Stimulated activated naive CD4-positive, alpha-beta T cell (primary cell): Measurements from ENCODE around the gene AGFG2.
A peak's percentile ranks its signal among the peaks of the same experiment; 100 is the strongest.

ENCODE experiments used
- DNase-seq, 6 experiments: peaks; one replicate each; lab custom pipeline; 2025; lab: John Stamatoyannopoulos, UW

AGFG2 gene

DNA sequence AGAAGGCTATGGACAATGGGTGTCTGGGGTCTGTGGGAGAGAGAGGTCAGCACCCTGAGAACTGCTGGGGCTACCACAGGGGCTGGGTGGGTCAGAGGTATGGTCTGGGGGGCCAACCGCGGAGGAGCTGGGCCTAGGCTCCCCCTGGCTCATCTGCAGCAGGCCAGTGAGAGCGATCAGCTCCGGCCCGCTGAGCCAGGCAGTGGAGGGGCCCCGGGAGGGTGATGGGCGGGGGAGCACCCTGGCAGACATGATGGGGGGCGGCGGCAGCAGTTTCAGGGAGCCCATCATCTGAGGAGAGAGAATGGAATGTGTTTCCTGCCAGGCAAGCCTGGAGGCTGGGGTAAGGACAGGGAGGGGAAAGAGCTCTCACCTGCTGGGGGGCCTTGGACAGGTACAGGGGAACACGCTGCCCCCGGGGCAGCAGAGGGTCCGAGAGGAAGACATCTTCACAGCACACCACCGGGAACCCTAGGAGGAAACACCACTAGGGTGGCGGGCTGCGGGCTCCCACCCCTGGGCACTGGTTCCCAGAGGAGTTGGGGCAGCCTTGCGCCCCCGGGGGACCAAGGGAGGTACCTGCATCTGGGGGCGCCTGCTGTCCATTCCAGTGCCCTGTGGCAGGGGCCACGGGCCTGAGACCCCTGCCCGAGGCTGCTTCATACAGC, 33.4 kb downstream of the AGFG2 start:
- DNase-seq, result no peak

DNA sequence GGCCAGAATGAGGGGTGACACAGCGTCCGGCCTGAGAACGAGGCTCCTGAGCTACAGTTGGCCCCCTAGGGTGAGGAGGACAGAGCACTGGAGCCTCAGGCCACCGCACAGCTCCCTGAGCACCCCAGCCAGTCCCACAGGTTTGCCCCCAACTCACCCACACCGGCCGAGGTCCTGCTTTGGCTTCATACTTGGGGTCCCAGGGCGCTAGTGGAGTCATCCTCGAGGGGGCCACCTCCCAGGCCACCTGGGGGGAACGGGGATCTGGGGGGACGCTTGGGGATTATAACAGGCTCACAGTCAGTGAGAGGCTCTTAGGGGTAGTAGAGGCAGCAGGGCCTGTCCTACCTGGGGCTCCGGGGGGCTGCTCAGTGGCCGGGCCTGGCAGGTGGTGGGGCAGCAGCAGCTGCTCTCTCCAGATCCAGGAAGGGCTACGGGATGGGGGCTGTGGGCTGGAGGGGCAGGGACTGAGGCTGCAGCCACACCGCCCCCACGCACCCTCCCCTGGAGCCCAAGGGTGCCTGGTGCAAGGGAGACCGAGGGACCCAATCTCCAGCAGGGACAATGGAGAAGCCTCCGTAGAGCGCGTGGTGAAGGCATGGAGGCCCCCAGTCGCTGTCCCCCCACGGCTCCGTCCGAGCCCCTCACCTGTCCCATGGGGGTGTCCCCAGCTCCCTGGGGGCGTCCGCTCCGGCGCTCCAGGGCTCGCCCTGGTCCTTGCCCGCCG, 34.1 kb downstream of the AGFG2 start:
- no peak for DNase-seq

DNA sequence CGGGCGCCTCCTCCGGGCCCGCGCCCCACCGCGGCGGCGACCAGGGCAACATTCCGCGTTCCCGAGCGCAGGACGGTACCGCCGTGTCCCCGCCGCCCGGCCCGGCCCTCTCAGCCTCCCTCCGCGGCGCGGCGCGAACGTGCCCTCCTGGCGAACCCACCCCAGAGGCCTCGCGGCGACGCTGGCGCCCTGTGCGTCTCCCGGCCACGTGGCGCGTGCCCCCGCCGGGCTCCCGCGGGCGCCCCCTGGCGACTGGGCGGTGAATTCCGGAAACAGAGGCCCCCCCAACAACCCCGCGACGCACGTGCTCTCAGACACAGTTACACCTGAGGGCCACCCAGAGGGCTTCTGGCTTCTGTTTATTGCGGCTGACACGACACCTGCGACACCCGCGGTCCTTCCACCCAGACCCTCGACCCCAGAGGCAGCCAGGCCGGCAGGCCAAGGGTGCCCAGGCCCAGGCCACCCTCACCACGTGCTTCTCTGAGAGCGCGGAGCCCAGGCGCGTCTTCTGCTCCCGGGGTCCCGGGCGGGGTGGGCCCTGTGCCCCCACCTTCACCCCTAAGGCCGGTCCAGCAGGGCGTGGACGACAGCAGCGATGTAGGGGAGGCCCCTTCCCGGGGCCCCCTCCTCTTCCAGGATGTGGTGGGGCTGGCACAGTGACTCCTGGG, 34.8 kb downstream of the AGFG2 start, which contains the start of gene SAP25:
Gene SAP25 (minus strand): TSS at position 210 of the 671 bp plus-strand sequence. CDS start 158 bp downstream, at position 52.
- no peak for DNase-seq

DNA sequence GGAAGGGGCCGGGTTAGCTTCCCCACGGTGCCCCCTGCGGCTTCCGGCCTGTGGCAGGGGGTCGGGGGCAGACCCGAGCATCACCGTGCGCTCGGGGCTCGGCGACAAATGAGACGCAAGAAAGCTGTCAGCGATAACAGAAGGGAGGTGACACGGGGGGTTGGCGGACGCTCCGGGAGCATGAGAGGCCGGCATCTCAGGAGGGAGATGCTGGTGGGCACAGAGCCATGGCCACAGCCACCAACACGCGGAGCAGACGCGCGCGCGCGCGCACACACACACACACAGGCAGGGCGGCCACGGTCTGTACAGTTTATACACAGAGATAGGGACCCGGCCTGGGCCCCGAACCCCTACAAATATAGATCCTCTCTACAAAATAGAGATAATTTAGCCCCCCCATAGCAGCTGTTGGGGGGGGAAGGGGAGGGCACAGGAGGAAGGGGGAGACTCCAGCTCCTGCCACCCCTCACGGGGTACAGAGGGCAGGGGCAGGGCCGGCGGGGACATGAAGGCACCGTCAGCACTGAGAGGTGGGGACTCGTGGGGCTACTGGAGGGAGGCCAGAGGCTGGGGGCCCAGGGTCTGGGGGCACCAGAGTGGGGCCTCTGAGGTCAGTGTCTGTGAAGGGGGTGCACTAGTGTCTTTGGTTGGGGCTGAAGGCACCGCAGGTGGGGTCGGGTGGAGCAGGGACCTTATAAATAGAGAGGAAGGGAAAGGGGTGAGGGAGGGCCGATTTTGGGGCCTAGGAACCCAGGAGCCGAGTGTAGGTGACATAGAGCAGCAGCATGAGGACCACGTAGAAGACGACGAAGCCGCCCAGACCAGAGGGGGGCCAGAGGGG, 35.6 kb downstream of the AGFG2 start:
- DNase-seq, result no peak

DNA sequence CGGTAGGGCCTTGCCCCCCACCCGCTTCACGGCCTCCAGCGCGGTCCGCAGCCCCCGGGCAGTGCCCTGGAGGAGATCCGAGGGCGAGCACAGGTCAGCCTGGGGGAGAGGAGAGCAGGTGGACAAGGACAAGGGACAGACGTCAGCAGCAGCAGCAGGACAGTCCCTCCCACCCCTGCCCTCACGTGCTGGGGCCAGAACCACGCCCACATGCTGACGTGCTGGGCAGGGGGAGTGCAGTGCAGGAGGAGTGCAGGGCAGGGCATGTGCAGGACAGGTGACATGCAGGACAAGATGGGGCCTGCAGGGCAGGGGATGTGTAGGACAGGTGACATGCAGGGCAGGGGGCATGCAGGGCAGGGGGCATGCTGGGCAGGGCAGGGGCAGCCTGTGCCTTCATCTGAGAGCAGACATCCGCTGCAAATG, 36.2 kb downstream of the AGFG2 start:
- no peak for DNase-seq

DNA sequence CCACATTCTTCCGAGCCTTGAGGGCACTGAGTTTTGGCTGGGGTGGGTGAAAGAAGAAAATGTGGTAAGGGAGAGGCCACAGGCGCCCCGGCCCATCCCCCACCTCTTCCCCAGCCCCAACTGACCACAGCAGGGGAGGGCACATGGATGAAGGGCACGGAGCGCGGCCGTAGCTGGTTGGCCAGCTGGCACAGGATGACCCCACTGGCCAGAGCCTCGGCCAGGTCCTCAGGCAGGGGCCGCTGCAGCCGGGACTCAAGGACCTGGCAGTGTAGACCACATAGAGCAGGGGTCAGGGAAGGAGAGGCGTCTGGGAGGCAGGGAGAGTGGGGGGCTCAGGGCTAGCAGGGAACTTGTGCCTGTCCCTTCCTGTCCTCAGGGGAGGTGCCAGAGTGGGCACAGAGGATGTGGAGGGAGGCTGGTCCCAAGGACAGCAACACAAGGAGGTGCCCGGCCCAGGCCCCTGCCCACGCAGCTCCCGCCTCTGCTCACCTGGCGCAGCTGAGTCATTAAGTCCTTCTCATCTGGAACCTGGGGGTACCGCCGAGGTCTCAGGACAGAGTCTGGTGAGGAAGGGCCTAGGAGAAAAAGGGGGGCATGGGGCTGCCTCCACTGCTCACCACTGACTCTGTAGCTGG, 36.9 kb downstream of the AGFG2 start:
- DNase-seq, result no peak

DNA sequence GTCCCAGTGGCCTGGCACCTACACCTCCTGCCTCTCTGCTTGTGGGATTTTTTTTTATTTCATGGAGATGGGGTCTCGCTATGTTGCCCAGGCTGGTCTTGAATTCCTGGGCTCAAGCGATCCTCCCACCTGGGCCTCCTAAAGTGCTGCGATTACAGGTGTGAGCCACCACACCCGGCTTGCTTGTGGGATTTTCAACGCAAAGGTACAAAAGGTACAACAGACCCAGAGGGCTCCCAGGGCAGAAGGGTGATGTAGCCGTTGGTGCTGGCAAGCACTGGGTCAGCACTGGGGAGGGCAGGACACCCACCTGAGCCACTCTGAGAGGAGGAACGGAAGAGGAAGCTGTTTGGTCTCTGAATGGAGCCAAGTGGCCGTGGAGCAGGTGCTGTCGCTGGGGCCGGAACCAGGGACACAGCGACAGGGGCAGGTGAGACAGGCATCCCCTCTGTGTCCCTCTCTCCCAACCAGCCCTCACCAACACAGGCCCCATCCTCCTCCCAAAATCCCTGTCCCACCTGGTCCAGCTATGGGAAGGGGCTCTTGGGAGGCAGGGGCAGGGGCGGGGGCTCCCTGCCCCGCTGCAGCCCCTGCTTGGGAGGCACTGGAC, 37.5 kb downstream of the AGFG2 start:
- DNase-seq, result no peak

DNA sequence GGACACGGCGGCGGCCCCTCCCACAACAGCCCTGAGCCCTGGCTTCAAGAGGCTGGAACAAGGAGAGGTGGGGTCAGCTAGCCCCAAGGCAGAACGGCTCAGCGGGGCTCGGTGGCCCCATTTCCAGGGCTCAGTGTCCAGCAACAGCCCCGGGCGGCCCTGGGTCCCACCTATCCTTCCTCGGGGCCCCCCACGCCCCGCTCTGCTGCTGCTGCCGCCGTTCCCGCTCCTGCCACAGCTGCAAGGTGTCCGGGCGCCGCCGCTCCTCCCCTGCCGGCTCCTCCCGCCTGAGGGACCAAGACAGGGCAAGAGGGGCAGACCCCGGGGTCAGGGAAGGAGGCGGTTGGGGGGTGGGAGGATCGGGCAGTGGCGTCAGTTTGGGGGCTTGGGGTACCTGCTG, 38.1 kb downstream of the AGFG2 start:
- no peak for DNase-seq

DNA sequence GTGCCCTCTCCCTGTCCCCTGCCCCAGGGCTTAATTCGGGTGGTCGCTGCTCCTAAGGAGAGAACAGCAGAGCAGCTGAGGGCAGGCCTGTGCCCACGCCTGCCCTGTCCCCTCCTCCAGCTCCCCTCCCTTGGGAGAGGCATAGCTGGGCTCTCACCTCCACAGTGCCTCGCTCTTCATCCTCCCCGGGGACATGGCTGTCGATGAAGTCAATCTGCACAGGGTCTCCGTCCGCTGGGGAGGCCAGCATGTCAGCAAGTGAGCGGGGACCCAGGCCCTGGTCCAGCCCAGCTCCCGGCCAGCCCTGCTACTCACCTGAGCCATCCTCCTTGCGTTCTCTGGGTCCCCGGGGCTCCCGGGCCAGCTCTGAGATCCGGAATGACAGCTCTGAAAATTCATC, 38.5 kb downstream of the AGFG2 start:
- no peak for DNase-seq

DNA sequence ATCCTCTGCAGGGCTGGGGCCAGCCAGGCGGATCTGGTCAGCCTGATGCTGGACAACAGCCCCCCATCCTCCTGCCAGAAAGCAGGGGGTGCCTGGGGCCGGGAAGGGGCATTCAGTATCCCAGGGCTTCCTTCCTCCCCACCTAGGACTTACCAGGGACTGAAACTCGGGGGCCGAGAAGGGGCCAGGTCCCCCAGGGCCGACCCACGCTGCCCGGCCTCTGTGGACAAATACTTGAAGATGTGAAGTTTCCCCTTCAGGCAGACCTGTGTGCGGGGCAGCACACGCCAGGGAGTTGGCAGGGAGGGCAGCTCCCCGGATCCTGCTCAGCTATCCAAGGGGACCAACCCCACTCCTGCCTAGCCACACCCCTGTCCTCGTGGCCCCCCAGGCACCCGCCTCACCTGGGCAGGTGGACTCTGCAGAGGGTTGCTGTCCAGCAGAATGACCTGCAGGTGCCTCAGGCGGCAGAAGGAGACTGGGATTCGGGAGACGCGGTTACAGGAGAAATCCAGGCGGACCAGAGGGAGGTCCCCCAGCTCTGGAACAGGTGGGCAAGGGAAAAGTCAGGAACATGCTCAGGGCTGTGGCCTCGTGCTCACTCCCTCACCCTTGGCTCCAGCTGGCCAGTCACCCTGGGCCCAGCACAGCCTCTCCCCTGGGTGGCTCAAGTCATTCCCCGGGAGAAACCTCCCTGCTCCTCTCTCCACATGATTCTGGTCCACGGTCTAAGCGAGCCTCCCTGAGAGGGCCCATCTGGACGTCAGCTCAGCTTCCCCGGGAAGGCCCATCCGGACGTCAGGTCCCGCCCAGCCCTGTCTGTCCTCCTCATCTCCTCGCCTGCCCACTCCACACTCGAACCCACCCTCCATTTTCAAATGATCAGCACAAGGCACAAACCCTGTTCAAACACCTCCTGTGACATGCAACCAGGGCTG, 39.5 kb downstream of the AGFG2 start:
- DNase-seq, result no peak

DNA sequence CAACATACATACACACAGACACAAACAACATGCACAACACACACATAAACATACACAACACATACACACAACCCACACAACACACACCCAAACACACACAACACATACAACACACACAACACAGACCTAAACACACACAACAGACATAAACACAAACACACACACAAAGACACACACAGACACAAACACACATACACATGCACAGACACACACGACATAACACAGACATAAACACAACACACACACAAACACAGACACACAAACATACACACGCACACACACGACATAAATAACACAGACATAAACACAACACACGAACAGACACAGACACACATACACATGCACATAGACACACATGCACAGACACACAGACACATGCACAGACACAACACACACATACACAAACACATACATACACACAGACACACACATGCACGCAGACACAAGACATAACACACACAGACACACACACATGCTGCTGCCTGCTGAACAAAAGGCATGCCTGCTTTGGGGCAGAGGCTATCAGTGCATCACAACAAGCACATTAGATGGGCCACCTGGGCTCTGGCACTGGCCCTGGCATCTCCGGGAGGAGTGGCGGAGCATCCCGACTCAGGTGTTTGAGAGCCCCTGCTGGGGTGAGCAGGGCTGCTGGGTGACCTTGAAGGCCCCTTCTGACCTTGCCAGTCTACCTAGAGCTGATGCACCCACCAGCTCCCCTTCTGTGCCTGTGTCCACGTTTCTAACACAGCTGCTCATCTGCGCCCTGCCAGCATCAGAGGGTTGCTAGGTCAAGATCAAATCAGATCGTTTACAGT, 41.7 kb downstream of the AGFG2 start:
- no peak for DNase-seq

DNA sequence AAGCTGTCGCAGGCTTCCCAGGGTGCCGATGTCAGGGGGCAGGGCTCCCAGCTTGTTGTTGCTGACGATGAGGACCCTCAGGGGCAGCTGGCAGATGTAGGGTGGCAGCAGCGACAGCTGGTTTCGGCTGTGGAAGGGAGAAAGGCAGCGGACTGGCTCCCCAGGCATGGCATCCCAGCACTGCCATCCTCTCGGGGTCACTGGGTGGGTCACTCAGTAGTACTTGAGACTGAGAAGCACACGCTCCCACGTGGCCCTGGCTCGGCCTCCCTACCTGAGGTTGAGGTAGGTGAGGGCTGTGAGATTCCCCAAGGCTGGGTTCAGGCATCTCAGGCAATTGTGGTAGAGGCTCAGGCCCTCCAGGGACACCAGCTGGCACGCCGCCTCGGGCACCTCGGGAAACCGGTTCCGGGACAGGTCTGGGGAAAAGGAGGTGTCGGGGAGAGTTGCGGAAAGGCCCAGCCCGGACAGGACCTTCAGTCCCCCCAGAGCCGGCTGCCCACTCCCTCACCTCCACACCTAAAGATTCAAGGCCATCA, 43.1 kb downstream of the AGFG2 start:
- no peak for DNase-seq

DNA sequence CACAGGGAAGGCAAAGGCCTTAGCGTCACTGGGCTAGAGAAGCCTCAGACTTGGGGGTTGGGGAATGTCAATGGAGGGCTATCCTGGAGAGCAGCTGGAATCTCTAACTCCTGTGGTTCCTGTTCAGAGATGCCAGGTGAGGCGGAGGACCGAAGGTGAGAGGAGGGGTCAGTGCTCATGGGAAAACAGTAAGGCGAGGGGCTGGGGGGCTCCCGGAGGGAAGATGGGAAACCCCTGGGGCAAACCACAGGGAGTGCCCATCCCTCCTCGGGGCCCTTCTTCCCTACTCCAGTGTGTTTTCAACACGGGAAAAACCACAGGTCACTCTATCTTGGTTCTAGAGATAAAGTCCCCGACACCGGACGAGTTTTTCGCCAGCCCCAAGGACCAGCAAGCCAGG, 43.6 kb downstream of the AGFG2 start:
- no peak for DNase-seq

DNA sequence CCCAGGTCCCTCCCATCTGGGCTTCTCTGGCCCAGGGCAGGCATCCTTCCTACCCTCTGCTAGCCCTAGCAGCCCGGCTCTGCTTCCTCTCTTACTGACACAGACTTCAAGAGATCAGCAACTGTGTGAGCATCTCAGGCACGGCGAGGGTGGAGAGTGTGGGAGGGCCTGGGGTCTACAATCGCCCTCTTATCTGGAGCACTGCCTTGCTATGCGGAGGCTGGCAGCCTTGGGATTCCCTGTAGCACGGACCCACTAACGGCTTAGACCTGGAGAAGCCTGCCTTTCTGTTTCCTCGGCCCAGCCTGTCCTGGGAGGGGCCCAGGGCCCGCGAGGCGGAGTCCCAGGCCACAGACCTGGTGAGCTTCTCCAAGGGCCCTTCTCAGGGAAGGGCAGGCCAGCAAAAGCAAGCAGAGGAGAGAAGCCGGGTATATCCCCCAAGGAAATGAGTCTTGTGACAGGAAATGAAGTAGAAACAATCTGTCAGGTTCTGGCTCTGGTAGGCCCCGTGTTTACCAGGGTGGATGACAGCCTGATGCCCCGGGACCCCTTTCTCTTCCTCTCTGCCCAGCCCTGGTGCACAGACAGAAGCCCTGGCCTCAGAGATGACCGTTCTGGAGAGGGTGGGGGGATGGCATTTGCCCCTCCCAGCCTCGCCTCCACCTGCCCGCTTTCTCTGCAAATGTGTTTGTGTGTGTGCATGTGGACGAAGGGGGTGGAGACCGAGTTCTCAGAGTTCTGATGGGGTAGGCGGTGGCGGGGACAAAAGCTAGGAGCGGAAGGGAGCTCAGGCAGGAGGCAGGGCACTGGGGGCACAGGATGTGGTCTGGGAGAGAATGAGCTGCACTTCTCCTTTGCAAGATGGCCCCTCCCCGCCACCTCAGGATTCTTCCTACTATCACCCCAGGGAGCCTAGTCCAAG, 44.4 kb downstream of the AGFG2 start:
- peak; percentile 33 to 89 (median 73) for DNase-seq

DNA sequence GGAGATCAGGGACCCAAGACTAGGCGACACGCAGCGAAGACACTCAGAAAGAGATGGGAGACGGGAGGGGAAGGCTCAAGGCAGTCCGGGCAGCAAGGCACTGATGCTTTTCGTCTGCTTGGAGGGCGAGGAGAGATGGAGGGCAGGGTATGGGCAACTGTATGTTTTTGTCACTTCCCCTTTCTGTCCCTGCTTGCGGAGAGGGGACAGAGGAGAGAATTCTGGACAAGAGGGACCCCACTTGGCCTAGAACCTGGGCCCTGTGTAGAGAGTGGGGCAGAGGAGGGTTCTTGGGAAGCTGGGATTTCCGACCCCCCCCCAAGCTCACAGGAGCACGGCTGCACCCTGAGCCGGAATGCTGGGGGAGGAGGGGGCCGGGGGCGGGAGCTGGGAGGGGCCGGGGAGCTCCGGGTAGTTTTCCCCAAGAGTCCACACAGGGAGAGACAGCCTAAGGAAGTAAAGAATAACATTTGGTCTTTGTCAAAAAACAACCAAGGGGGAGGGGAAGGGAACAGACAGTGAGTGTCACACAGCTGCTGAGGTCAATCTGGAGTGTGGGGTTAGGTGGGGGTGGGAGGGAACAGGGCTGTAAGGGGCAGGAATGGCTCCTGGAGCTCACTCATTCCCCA, 45.2 kb downstream of the AGFG2 start:
- DNase-seq, result no peak

DNA sequence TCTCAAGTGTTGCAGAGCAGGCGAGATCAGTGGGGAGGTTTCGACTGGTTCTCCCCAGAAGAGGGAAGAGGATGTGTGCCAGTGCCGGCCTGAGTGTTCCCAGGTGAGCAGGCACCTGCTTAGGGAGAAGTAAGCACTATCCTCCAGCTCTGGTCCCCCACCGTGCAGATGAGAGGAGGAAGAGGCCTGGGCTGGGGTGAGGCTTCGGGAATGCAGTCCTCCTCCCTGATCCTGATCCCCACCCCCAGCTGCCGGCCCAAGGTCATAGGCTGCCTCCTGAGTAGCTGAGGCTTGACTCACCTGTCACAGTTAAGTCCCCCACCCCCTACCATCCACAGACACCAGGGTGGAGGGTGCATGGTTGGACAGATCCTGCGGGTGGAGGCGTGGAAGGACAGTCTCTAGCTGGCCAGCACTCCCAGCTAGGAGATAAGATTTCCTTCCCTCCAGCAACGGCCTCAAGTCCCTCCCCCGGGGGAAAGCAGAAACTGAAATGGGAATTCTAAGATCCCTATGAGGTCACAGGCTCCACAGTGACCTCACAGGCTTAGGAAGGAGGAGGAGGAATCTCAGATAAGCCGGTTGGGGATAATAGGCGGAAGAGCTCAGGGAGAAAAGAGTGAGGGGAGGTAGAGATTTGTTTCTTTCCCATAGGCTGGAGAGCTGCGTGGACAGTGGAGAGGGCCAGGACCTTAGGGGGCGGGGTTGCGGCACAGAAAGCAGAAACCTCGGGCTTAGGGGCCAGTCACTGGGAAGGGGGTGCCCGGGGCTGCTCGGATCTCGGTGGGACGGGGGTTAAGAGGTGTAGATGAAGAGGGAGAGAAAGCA, 45.9 kb downstream of the AGFG2 start:
- peak in 1 of 6 experiments; percentile 15 for DNase-seq
